Activated gamma-delta T cell (primary cell): Measurements from ENCODE around the gene RPL10A.
"Not testable (repeated sequence)": the region's sequence is repeated elsewhere in the genome, so short reads cannot be mapped to it uniquely, and the experiment has no call there.

Experiments
- DNase-seq: peaks from one replicate; lab custom pipeline; 2025; lab: John Stamatoyannopoulos, UW

The RPL10A gene

GRCh38 chr6:35511562-35511941, 43.4 kb downstream of the RPL10A start:
- DNase-seq: no peak

DNA sequence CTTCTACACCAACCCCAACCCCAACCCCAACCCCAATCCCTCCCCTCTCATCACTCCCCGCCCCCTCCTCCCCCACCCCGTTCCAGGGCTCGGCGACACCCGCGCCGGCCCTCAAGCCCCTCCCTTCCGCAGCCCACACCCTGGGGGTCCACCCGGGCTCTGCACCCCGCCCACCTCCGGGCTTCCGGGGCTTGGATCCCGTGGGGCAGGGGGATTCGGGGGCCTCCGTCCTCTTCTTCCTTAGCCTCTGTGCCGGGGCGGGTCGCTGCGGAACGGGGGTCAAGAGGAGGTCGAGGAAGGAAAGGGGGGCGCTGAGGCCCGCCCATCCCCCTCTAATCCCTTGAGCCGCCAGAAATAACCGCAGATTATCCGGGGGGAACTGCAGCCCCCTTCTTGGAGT, 43.8 kb downstream of the RPL10A start:
- no peak for DNase-seq

DNA sequence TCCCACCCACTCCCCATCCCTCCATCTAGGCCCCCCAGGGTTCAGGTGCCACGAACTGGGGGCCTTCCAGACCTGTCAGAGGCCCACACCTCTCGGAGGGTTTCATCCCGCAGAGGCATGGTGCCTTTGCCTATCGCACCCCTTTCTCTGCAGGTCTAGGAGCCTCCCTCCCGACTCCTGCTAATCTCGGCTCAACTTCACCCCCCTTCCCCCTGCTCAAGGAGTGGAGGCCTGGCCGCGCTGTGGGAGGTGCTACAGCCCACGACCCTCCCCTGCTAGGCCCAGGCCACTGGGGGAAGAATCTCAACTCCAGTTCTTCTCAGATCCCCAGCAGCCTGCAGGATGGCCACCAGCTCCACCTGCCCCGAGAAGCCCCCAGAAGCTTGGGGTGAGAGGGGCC, 44.5 kb downstream of the RPL10A start, which contains the start of gene TULP1:
Gene TULP1, minus strand, starts transcription at position 157 of the 400 bp plus-strand sequence. Its CDS starts 38 bp downstream, at position 119.
- DNase-seq: no peak

GRCh38 chr6:35514587-35514986, 46.4 kb downstream of the RPL10A start:
- no peak for DNase-seq

DNA sequence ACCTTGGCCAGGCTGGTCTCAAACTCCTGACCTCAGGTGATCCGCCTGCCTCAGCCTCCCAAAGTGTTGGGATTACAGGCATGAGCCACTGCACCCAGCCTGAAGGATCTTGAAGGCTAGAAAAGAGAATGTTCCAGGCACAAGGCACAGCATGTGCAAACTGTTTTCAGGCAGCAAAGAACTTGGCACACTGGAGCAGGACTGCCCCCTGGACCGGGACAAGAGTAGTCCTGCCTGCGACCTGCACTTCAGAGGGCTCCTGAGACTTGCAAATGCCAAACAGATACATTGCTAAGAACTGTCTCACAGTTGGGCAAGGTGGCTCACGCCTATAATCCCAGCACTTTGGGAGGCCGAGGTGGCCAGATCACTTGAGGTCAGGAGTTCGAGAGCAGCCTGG, 47.7 kb downstream of the RPL10A start:
- not testable (repeated sequence) for DNase-seq

- DNase-seq: no peak
These were observed 48.5 kb downstream of the RPL10A start for GRCh38 chr6:35516712-35517111.

- not testable (repeated sequence) for DNase-seq
These were observed 49.8 kb downstream of the RPL10A start for GRCh38 chr6:35517978-35518377.

DNA sequence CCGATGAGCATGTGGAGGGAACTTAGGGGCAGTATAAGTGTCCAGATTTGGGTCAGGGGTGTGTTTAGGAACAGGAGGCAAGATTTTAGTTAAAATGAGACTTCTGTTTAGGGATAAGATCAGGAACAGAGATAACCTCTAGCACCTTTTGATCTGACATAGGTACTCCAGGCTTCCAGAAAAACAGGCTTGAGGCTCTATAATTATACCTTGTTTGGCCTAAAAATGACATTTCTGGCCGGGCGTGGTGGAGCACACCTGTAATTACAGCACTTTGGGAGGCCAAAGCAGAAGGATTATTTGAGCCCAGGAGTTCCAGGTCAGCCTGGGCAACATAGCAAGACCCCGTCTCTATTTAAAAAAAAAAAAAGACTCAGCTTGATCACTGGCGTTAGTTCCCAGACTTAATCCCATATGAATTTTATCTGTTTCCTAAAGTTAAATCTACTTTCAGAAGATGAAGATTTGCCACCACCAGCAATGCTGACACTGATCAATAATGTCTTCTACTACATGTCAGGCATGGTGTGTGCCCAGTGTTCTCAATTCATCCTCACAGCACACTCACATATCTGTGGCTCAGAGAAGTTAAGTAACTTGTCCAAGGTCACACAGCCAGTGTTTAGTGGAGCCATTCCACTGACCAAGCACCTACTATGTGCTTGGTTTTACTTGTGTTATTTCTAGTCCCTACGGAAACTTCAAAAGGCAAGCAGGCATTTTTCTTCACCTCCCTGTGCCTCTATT, 50.5 kb downstream of the RPL10A start:
- no peak for DNase-seq

- DNase-seq: no peak
These were observed 51.3 kb downstream of the RPL10A start for GRCh38 chr6:35519313-35520015.
